K562 (cell line): Measurements from ENCODE around the gene GNAS-AS1. TPM values are rescaled to one million over a fixed set of nuclear protein-coding genes. Genes with fewer than 3 reads are reported as not detected.

Source experiments
- CHD1 ChIP-seq: fragments of 200-600 bp; sonication (generic); IDR thresholded peaks from one replicate; pipeline ENCODE4 v1.6.1; 2012; ENCODE audit warnings: mild to moderate bottlenecking, moderate library complexity, low read length, inconsistent platforms
- DEAF1 ChIP-seq: fragments of 450-650 bp; formaldehyde crosslinking; IDR thresholded peaks from 2 replicates; pipeline ENCODE4 v1.4.0; 2020; ENCODE audit warnings: mild to moderate bottlenecking, moderate library complexity
- EP400 ChIP-seq: fragments of 450-650 bp; IDR thresholded peaks from 2 replicates; pipeline ENCODE4 v1.6.1; 2017; ENCODE audit warnings: antibody characterized with exemption, mild to moderate bottlenecking, moderate library complexity
- GMEB1 ChIP-seq: fragments of 250-450 bp; sonication (Bioruptor Pico); IDR thresholded peaks from 2 replicates; pipeline ENCODE4 v1.4.0; 2020; ENCODE audit warnings: mild to moderate bottlenecking
- HOMEZ ChIP-seq: fragments of 250-450 bp; sonication (Bioruptor Pico); IDR thresholded peaks from 2 replicates; pipeline ENCODE4 v1.4.0; 2020; ENCODE audit warnings: mild to moderate bottlenecking, moderate library complexity
- JUN ChIP-seq, 2 experiments: sonication (generic) in 1 of 2; formaldehyde crosslinking in 1 of 2; IDR thresholded peaks; 2 replicates each; pipeline versions ENCODE4 v1.6.1 to v1.8.0; 2012 to 2022; ENCODE audit warnings: borderline replicate concordance in 2 of 2, mild to moderate bottlenecking in 2 of 2, improper control_type of control experiment in 1 of 2, low read depth in 1 of 2, low read length in 1 of 2, missing genetic modification reagents in 1 of 2
- NFYB ChIP-seq: IDR thresholded peaks from 2 replicates; pipeline ENCODE4 v1.6.1; 2011; ENCODE audit warnings: mild to moderate bottlenecking, moderate library complexity; ENCODE audit not compliant: insufficient read length; ENCODE audit errors: extremely low read depth
- NONO ChIP-seq, 2 experiments: fragments of 200-400 bp in 1 of 2; fragments of 450-650 bp in 1 of 2; formaldehyde crosslinking in 1 of 2; IDR thresholded peaks; 2 replicates each; pipeline ENCODE4 v1.6.1; 2017; ENCODE audit warnings: low read depth in 2 of 2, mild to moderate bottlenecking in 2 of 2, moderate library complexity in 2 of 2, low read length in 1 of 2
- POLR3A ChIP-seq: IDR thresholded peaks from 2 replicates; pipeline ENCODE4 v1.6.1; 2011; ENCODE audit warnings: borderline replicate concordance, mild to moderate bottlenecking, moderate library complexity; ENCODE audit not compliant: insufficient read length, insufficient read depth; ENCODE audit errors: extremely low read depth
- TCF3 ChIP-seq: sonication (generic); formaldehyde crosslinking; IDR thresholded peaks from 2 replicates; pipeline ENCODE4 v1.4.0; 2020; ENCODE audit warnings: mild to moderate bottlenecking, missing genetic modification reagents
- U2AF2 ChIP-seq: fragments of 200-400 bp; formaldehyde crosslinking; optimal IDR thresholded peaks from 2 replicates; pipeline ENCODE3; 2017; ENCODE audit warnings: low read depth, mild to moderate bottlenecking, low read length
- YY1 ChIP-seq, 3 experiments: IDR thresholded peaks; 2 replicates each; pipeline ENCODE4 v1.6.1; 2011; ENCODE audit warnings: low read length in 2 of 3, mild to moderate bottlenecking in 2 of 3, moderate library complexity in 2 of 3, borderline replicate concordance in 1 of 3, control low read depth in 1 of 3, low read depth in 1 of 3; ENCODE audit not compliant: insufficient read depth in 3 of 3, insufficient replicate concordance in 2 of 3, control insufficient read depth in 1 of 3, insufficient read length in 1 of 3; ENCODE audit errors: extremely low read depth in 1 of 3
- ZBTB11 ChIP-seq, 3 experiments: fragments of 200-800 bp in 1 of 3; fragments of 250-450 bp in 1 of 3; fragments of 450-650 bp in 1 of 3; sonication (Bioruptor Pico) in 1 of 3; sonication (Bioruptor generic) in 1 of 3; formaldehyde crosslinking in 1 of 3; IDR thresholded peaks; 2 replicates each; pipeline versions ENCODE4 v1.6.1 to v1.8.0; 2016 to 2022; ENCODE audit warnings: mild to moderate bottlenecking in 2 of 3, missing genetic modification characterization in 2 of 3, missing compliant biosample characterization in 1 of 3, moderate library complexity in 1 of 3
- ZKSCAN8 ChIP-seq: fragments of 200-800 bp; sonication (Bioruptor generic); IDR thresholded peaks from 2 replicates; pipeline ENCODE4 v1.6.1; 2016; ENCODE audit warnings: missing genetic modification characterization, missing compliant biosample characterization
- ZNF384 ChIP-seq: IDR thresholded peaks from 2 replicates; pipeline ENCODE4 v1.6.1; 2012; ENCODE audit warnings: low read depth, low read length, improper control_type of control experiment
- ZNF431 ChIP-seq: sonication (generic); formaldehyde crosslinking; IDR thresholded peaks from 2 replicates; pipeline ENCODE4 v1.8.0; 2022; ENCODE audit warnings: mild to moderate bottlenecking, missing genetic modification reagents
- ZNF766 ChIP-seq: fragments of 200-800 bp; sonication (Bioruptor generic); conservative IDR thresholded peaks from 2 replicates; pipeline ENCODE4 v1.6.1; 2016; ENCODE audit warnings: missing genetic modification characterization, missing compliant biosample characterization
- polyA plus RNA-seq, 8 experiments: library from polyadenylated mRNA; depleted of rRNA in 4 of 8; stranded (reverse) in 5 of 8; unstranded in 3 of 8; fragments of >200 nt; fragmentation: Nextera tagmentation in 2 of 8; fragmentation: Illumina TruSeq in 1 of 8; extraction: Ambion mirVana in 2 of 8; extraction: Trizol in 1 of 8; gene quantifications; 2 replicates each; pipeline versions ENCODE4 v1.2.1 to v1.2.3, GENCODE V29; 2011 to 2014; ENCODE audit warnings: inconsistent platforms in 1 of 8, missing spikeins in 1 of 8
- total RNA-seq, 7 experiments: library from RNA; depleted of rRNA in 6 of 7; stranded (reverse); fragments of >200 nt in 6 of 7; fragmentation: Illumina TruSeq in 2 of 7; extraction: Trizol in 2 of 7; gene quantifications; 2 replicates each; pipeline versions ENCODE4 v1.2.1 to v1.2.3, GENCODE V29; 2011 to 2021; ENCODE audit warnings: low replicate concordance in 1 of 7

Gene GNAS-AS1
- total and polyA plus RNA-seq, 9 of the 15 experiments (the other 6 are each of a cell fraction or from before 2014, with no cell fraction given), result 0.04 to 2.5 (median 0.25) TPM

- TF ChIP-seq CHD1 (peak; percentile 4), POLR3A (no peak), TCF3 (CRISPR knock-in tag) (no peak), DEAF1 (CRISPR knock-in tag) (no peak), YY1 (IDR thresholded peaks at IDR 0.05; ENCODE audit: borderline replicate concordance in 1 of 3, control insufficient read depth in 1 of 3, extremely low read depth in 1 of 3, insufficient read depth in 3 of 3, insufficient read length in 1 of 3, insufficient replicate concordance in 2 of 3, low read depth in 1 of 3, low read length in 2 of 3) (peak in 1 of 3 experiments; percentile 69), HOMEZ (CRISPR knock-in tag) (no peak), U2AF2 (no peak), ZNF766 (0 out of 2 replicates have a peak, but pooled peaks have one; percentile 44), NONO (IDR thresholded peaks at IDR 0.05; ENCODE audit: low read depth in 2 of 2, low read length in 1 of 2) (0 out of 4 replicates have a peak, but pooled peaks of 1 of the 2 experiments have one; percentile 3), GMEB1 (CRISPR knock-in tag) (no peak), NFYB (no peak), JUN (IDR thresholded peaks at IDR 0.05; ENCODE audit: borderline replicate concordance, low read depth, low read length) (no peak), JUN (CRISPR knock-in tag; IDR thresholded peaks at IDR 0.05; ENCODE audit: borderline replicate concordance) (no peak), ZNF431 (no peak), ZBTB11 (CRISPR knock-in tag; IDR thresholded peaks at IDR 0.05) (no peak), ZNF384 (peak; percentile 95), EP400 (no peak), ZKSCAN8 (CRISPR knock-in tag) (no peak)
These were observed 42.2 kb upstream of the GNAS-AS1 start (continued) for GRCh38 chr20:58892932-58893224.
